Vagina (tissue), 2 donors: ENCODE data around the gene BCAS3.

Experiments
- CTCF ChIP-seq, 3 experiments: fragments of 450-650 bp in 2 of 3; fragments of 200-600 bp in 1 of 3; sonication (generic) in 1 of 3; IDR thresholded peaks; one replicate each; pipeline ENCODE4 v1.5.1; 2017 to 2019; ENCODE audit warnings: antibody characterized with exemption in 3 of 3, mild to moderate bottlenecking in 2 of 3, moderate library complexity in 2 of 3
- POLR2A ChIP-seq, 2 donors: fragments of 450-650 bp; IDR thresholded peaks; one replicate each; pipeline ENCODE4 v1.6.1; 2017; ENCODE audit warnings: antibody characterized with exemption in 2 of 2, mild to moderate bottlenecking in 2 of 2, moderate library complexity in 2 of 2
- POLR2AphosphoS5 ChIP-seq, 2 donors: sonication (generic); formaldehyde crosslinking; IDR thresholded peaks; one replicate each; pipeline ENCODE4 v1.9.0; 2017; ENCODE audit warnings: antibody characterized with exemption in 2 of 2, mild to moderate bottlenecking in 2 of 2, low read depth in 1 of 2; ENCODE audit not compliant: insufficient read depth in 1 of 2

- TF ChIP-seq POLR2AphosphoS5 (IDR thresholded peaks at IDR 0.05; ENCODE audit: insufficient read depth in 1 of 2, low read depth in 1 of 2) = peak in 1 of 2 donors; percentile 19
- TF ChIP-seq POLR2A (IDR thresholded peaks at IDR 0.05) = no peak
- TF ChIP-seq CTCF (IDR thresholded peaks at IDR 0.05) = no peak
These were observed 715.9 kb downstream of the BCAS3 start for GRCh38 chr17:61393550-61393903.
